ENCODE measurements around the gene LRRK1. TPM values are rescaled to one million over a fixed set of nuclear protein-coding genes. Genes with fewer than 3 reads are reported as not detected.

LRRK1 gene
- polyA plus RNA-seq, 1 of the 3 experiments (the other 2 are of a cell fraction), result 6.9 TPM

DNA sequence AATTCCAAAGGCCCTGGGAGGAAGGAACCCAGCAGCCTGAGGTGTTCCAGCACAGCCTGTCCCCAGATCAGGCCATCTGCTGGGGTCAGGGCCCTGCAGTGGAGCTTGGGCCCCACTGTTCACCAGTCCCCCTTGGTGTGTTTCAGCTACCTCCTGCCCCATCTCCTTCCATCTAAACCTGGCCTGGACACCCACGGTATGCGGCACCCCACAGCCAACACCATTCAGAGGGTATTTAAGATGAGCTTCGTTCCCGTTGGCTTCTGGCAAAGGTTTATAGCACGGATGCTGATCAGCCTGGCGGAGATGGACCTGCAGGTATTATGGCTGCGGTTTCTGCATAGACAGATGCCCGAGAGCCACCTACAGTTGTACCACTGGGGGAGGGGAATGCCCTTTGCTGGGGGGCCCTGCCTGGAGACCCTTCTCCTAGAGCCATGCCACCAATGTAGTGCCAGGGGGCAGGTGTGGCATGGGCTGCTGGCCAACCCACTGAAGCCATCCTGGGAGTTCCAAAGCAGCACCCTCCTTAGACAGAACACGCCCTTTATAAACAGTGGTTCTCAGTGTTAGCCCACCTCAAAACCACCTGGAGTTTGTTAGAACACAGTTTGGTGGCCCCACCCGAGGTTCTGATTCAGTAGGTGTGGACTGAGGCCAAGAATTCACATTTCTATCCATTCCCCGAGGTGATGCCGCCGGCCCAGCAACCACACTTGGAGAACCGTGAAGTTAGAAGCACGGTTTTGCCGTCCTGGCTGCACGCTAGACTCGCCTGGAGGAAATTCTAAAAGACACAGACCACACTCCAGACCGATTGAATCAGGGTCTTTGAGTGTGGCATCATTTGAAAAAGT, 126.9 kb downstream of the LRRK1 start:
- H3K79me2 ChIP-seq (ENCODE audit: insufficient read depth), result no peaks in the 10 kb centered on the region
- ChIA-PET CTCF (interaction anchor here (1.3 kb wide), 1 partner anchor 38 kb away, joined by 4 read pairs; no protein-coding TSS in a partner anchor), POLR2A (no interaction called here)
- no peaks in the 10 kb centered on the region for H3F3A ChIP-seq (replicated peaks; ENCODE audit: insufficient read depth)
- WGBS (ENCODE audit: low lambda C conversion rate), result 90% methylated on average over 19 of the region's 19 CpGs
- peaks cover 11 to 14% of the 10 kb centered on the region in 2 experiments for H3K36me3 ChIP-seq (replicated peaks in 1 of 2; ENCODE audit: control insufficient read depth in 1 of 2, insufficient read depth in 2 of 2, low read length in 1 of 2)
- H3K4me2 ChIP-seq, result no peak overlapping the region
- peaks cover 5% of the 10 kb centered on the region; the same call in 1 of the 2 replicates for H3K9me3 ChIP-seq
- no peak overlapping the region for H3K9ac ChIP-seq
- TF ChIP-seq TCF12 (IDR thresholded peaks at IDR 0.05), result no peak
- no peak for TF ChIP-seq RFX5 (IDR thresholded peaks at IDR 0.05; ENCODE audit: low read length)
- no peak for TF ChIP-seq JUND (IDR thresholded peaks at IDR 0.05)
- TF ChIP-seq EP300 (IDR thresholded peaks at IDR 0.05; ENCODE audit: borderline replicate concordance in 1 of 2, low read depth in 1 of 2, low read length in 1 of 2), result no peak
- TF ChIP-seq ELF1 (IDR thresholded peaks at IDR 0.05), result no peak
- no peak for TF ChIP-seq RXRA (IDR thresholded peaks at IDR 0.05; ENCODE audit: borderline replicate concordance, low read depth)
- no peak for TF ChIP-seq FOXJ3 (CRISPR knock-in tag; IDR thresholded peaks at IDR 0.05)
- no peak for TF ChIP-seq RAD21 (IDR thresholded peaks at IDR 0.05; ENCODE audit: low read length)
- TF ChIP-seq PBX3 (IDR thresholded peaks at IDR 0.05), result no peak
- TF ChIP-seq, protein P1, sequence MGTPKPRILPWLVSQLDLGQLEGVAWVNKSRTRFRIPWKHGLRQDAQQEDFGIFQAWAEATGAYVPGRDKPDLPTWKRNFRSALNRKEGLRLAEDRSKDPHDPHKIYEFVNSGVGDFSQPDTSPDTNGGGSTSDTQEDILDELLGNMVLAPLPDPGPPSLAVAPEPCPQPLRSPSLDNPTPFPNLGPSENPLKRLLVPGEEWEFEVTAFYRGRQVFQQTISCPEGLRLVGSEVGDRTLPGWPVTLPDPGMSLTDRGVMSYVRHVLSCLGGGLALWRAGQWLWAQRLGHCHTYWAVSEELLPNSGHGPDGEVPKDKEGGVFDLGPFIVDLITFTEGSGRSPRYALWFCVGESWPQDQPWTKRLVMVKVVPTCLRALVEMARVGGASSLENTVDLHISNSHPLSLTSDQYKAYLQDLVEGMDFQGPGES (IDR thresholded peaks at IDR 0.05; ENCODE audit: low read depth, low read length), result no peak
- TF ChIP-seq, protein P2, sequence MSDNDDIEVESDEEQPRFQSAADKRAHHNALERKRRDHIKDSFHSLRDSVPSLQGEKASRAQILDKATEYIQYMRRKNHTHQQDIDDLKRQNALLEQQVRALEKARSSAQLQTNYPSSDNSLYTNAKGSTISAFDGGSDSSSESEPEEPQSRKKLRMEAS (IDR thresholded peaks at IDR 0.05; ENCODE audit: low read depth), result no peak
- TF ChIP-seq GABPA (IDR thresholded peaks at IDR 0.05; ENCODE audit: low read depth), result no peak
- no peak for TF ChIP-seq MXI1 (IDR thresholded peaks at IDR 0.05; ENCODE audit: low read depth, low read length)
- TF ChIP-seq TAF1 (IDR thresholded peaks at IDR 0.05; ENCODE audit: borderline replicate concordance, low read depth, low read length), result no peak
- no peak for TF ChIP-seq NRF1 (IDR thresholded peaks at IDR 0.05; ENCODE audit: low read depth, low read length)
- no peak for TF ChIP-seq CTCF (IDR thresholded peaks at IDR 0.05)
- no peak for TF ChIP-seq FOSL2 (IDR thresholded peaks at IDR 0.05; ENCODE audit: borderline replicate concordance, low read depth)
- TF ChIP-seq EZH2phosphoT487 (IDR thresholded peaks at IDR 0.05; ENCODE audit: borderline replicate concordance, low read depth), result no peak
- no peak for TF ChIP-seq FOXM1 (IDR thresholded peaks at IDR 0.05; ENCODE audit: low read depth)
- H3K27me3 ChIP-seq (ENCODE audit: insufficient read depth), result no peaks in the 10 kb centered on the region
- H3K9me2 ChIP-seq, result no peaks in the 10 kb centered on the region
- no peak overlapping the region for H3K4me3 ChIP-seq (ENCODE audit: low read depth in 2 of 2, low read length in 1 of 2)
- H3K4me1 ChIP-seq (ENCODE audit: control insufficient read depth in 1 of 2, insufficient read depth in 2 of 2, low read depth in 1 of 2, low read length in 1 of 2), result no peaks in the 10 kb centered on the region; a peak in 1 of 4 replicates
- no peak overlapping the region for H2AFZ ChIP-seq (ENCODE audit: low read depth)
- no peak for DNase-seq
- no peak overlapping the region for H3K27ac ChIP-seq (ENCODE audit: low read depth in 2 of 2, low read length in 1 of 2)
- H4K20me1 ChIP-seq (ENCODE audit: insufficient read depth), result no peaks in the 10 kb centered on the region
